SH-SY5Y (cell line): ENCODE measurements around the gene C1QTNF5.

ENCODE experiments used
- GATA2 ChIP-seq: IDR thresholded peaks from 2 replicates; pipeline ENCODE4 v1.6.1; 2011; ENCODE audit warnings: mild to moderate bottlenecking, low read depth, low read length
- GATA3 ChIP-seq: IDR thresholded peaks from 2 replicates; pipeline ENCODE4 v1.6.1; 2011; ENCODE audit warnings: low read depth, mild to moderate bottlenecking, low read length, moderate library complexity

- TF ChIP-seq GATA3 (no peak), GATA2 (no peak)
These were observed 43.6 kb upstream of the C1QTNF5 start for GRCh38 chr11:119384332-119384731.
